ENCODE results near the gene P2RY8. TPM values are rescaled to one million over a fixed set of nuclear protein-coding genes. Genes with fewer than 3 reads are reported as not detected.
"Not testable (repeated sequence)": the region's sequence is repeated elsewhere in the genome, so short reads cannot be mapped to it uniquely, and the experiment has no call there.

P2RY8 gene
- total RNA-seq, 3 donors from 2014 or later: 14.4 to 22.2 (median 18.4) TPM

- no peak for DNase-seq
- H3K4me3 Mint-ChIP-seq: no peak overlapping the region
- H3K4me1 Mint-ChIP-seq (ENCODE audit: low read depth): peaks cover 8% of the 10 kb centered on the region
- H3K27me3 Mint-ChIP-seq (ENCODE audit: low read depth): no peaks in the 10 kb centered on the region
- no peaks in the 10 kb centered on the region for H3K9me3 Mint-ChIP-seq
- H3K36me3 Mint-ChIP-seq (ENCODE audit: insufficient read depth): no peaks in the 10 kb centered on the region
- no peak for ATAC-seq
Observed at GRCh38 chrX:1531096-1531890, 5.7 kb downstream of the P2RY8 start.

GRCh38 chrX:1529756-1530155, 7.2 kb downstream of the P2RY8 start:
- no peak for ATAC-seq
- H3K4me3 Mint-ChIP-seq: no peak overlapping the region
- H3K36me3 Mint-ChIP-seq (ENCODE audit: insufficient read depth): no peaks in the 10 kb centered on the region
- DNase-seq: no peak
- H3K4me1 Mint-ChIP-seq (ENCODE audit: low read depth): peaks cover 8% of the 10 kb centered on the region
- H3K9me3 Mint-ChIP-seq: no peaks in the 10 kb centered on the region
- H3K27me3 Mint-ChIP-seq (ENCODE audit: low read depth): no peaks in the 10 kb centered on the region

- H3K27me3 Mint-ChIP-seq (ENCODE audit: low read depth): no peaks in the 10 kb centered on the region
- H3K4me1 Mint-ChIP-seq (ENCODE audit: low read depth): peaks cover 8% of the 10 kb centered on the region
- ATAC-seq (no peak), DNase-seq (no peak)
- H3K9me3 Mint-ChIP-seq: no peaks in the 10 kb centered on the region
- H3K4me3 Mint-ChIP-seq: no peak overlapping the region
- no peaks in the 10 kb centered on the region for H3K36me3 Mint-ChIP-seq (ENCODE audit: insufficient read depth)
Observed at GRCh38 chrX:1529328-1529727, 7.7 kb downstream of the P2RY8 start.

GRCh38 chrX:1528884-1529203, 8.1 kb downstream of the P2RY8 start:
- Mint-ChIP-seq H3K4me3 (no peak overlapping the region), H3K36me3 (ENCODE audit: insufficient read depth) (no peaks in the 10 kb centered on the region), H3K9me3 (no peaks in the 10 kb centered on the region), H3K27me3 (ENCODE audit: low read depth) (no peaks in the 10 kb centered on the region), H3K4me1 (ENCODE audit: low read depth) (peaks cover 8% of the 10 kb centered on the region)
- ATAC-seq (no peak), DNase-seq (no peak)

GRCh38 chrX:1528186-1528883, 8.7 kb downstream of the P2RY8 start:
- DNase-seq (no peak), ATAC-seq (peak; percentile 75 to 79)
- Mint-ChIP-seq H3K27me3 (ENCODE audit: low read depth) (no peaks in the 10 kb centered on the region), H3K36me3 (ENCODE audit: insufficient read depth) (peaks cover under 1% of the 10 kb centered on the region), H3K9me3 (no peaks in the 10 kb centered on the region), H3K4me3 (no peak overlapping the region), H3K4me1 (ENCODE audit: low read depth) (peaks cover 8% of the 10 kb centered on the region)

GRCh38 chrX:1527457-1527856, 9.5 kb downstream of the P2RY8 start:
- peaks cover 8% of the 10 kb centered on the region for H3K4me1 Mint-ChIP-seq (ENCODE audit: low read depth)
- no peaks in the 10 kb centered on the region for H3K27me3 Mint-ChIP-seq (ENCODE audit: low read depth)
- no peak overlapping the region for H3K4me3 Mint-ChIP-seq
- H3K9me3 Mint-ChIP-seq: no peaks in the 10 kb centered on the region
- ATAC-seq (no peak), DNase-seq (no peak)
- peaks cover 3% of the 10 kb centered on the region for H3K36me3 Mint-ChIP-seq (ENCODE audit: insufficient read depth)

GRCh38 chrX:1526565-1526964, 10.4 kb downstream of the P2RY8 start:
- ATAC-seq: no peak
- peaks cover 3% of the 10 kb centered on the region for H3K36me3 Mint-ChIP-seq (ENCODE audit: insufficient read depth)
- H3K9me3 Mint-ChIP-seq: no peaks in the 10 kb centered on the region
- H3K27me3 Mint-ChIP-seq (ENCODE audit: low read depth): no peaks in the 10 kb centered on the region
- no peak overlapping the region for H3K4me3 Mint-ChIP-seq
- DNase-seq: no peak
- H3K4me1 Mint-ChIP-seq (ENCODE audit: low read depth): peaks cover 14% of the 10 kb centered on the region

- no peak overlapping the region for H3K4me3 Mint-ChIP-seq
- H3K4me1 Mint-ChIP-seq (ENCODE audit: low read depth): peaks cover 22% of the 10 kb centered on the region
- ATAC-seq (no peak), DNase-seq (no peak)
- H3K9me3 Mint-ChIP-seq: no peaks in the 10 kb centered on the region
- H3K27me3 Mint-ChIP-seq (ENCODE audit: low read depth): no peaks in the 10 kb centered on the region
- peaks cover 6% of the 10 kb centered on the region for H3K36me3 Mint-ChIP-seq (ENCODE audit: insufficient read depth)
Observed at GRCh38 chrX:1525583-1526355, 11.2 kb downstream of the P2RY8 start.

- ATAC-seq: no peak
Observed at GRCh38 chrX:1524874-1525582, 12.0 kb downstream of the P2RY8 start.

GRCh38 chrX:1522905-1523304, 14.1 kb downstream of the P2RY8 start:
- Mint-ChIP-seq H3K36me3 (ENCODE audit: insufficient read depth) (peaks cover 22% of the 10 kb centered on the region), H3K4me1 (ENCODE audit: low read depth) (peaks cover 47% of the 10 kb centered on the region)
- not testable (repeated sequence) for H3K27me3 Mint-ChIP-seq (ENCODE audit: low read depth); H3K4me3 Mint-ChIP-seq; ATAC-seq; DNase-seq; H3K9me3 Mint-ChIP-seq

More at GRCh38 chrX:1524874-1525582, 12.0 kb downstream of the P2RY8 start:
- Mint-ChIP-seq H3K4me3 (no peak overlapping the region), H3K4me1 (ENCODE audit: low read depth) (peaks cover 29% of the 10 kb centered on the region), H3K36me3 (ENCODE audit: insufficient read depth) (peaks cover 9% of the 10 kb centered on the region), H3K27me3 (ENCODE audit: low read depth) (no peaks in the 10 kb centered on the region), H3K9me3 (no peaks in the 10 kb centered on the region)
- no peak for DNase-seq

GRCh38 chrX:1521459-1521956, 15.5 kb downstream of the P2RY8 start:
- ATAC-seq: peak; percentile 74 to 81
- H3K4me1 Mint-ChIP-seq (ENCODE audit: low read depth): peaks cover 58% of the 10 kb centered on the region
- peak; percentile 21 for DNase-seq
- no peaks in the 10 kb centered on the region for H3K9me3 Mint-ChIP-seq
- H3K27me3 Mint-ChIP-seq (ENCODE audit: low read depth): no peaks in the 10 kb centered on the region
- peaks cover 27% of the 10 kb centered on the region for H3K36me3 Mint-ChIP-seq (ENCODE audit: insufficient read depth)
- peak overlapping the region; percentile 65 for H3K4me3 Mint-ChIP-seq

- Mint-ChIP-seq H3K27me3 (ENCODE audit: low read depth) (no peaks in the 10 kb centered on the region), H3K4me3 (no peak overlapping the region), H3K9me3 (no peaks in the 10 kb centered on the region), H3K36me3 (ENCODE audit: insufficient read depth) (peaks cover 29% of the 10 kb centered on the region), H3K4me1 (ENCODE audit: low read depth) (peaks cover 62% of the 10 kb centered on the region)
- DNase-seq (no peak), ATAC-seq (no peak)
Observed at GRCh38 chrX:1520350-1520749, 16.6 kb downstream of the P2RY8 start.

- H3K9me3 Mint-ChIP-seq: no peaks in the 10 kb centered on the region
- peaks cover 30% of the 10 kb centered on the region for H3K36me3 Mint-ChIP-seq (ENCODE audit: insufficient read depth)
- peaks cover 62% of the 10 kb centered on the region for H3K4me1 Mint-ChIP-seq (ENCODE audit: low read depth)
- ATAC-seq (no peak), DNase-seq (no peak)
- no peak overlapping the region for H3K4me3 Mint-ChIP-seq
- H3K27me3 Mint-ChIP-seq (ENCODE audit: low read depth): no peaks in the 10 kb centered on the region
Observed at GRCh38 chrX:1519022-1519497, 17.9 kb downstream of the P2RY8 start.

- Mint-ChIP-seq H3K4me3 (no peak overlapping the region), H3K4me1 (ENCODE audit: low read depth) (peaks cover 64% of the 10 kb centered on the region), H3K27me3 (ENCODE audit: low read depth) (no peaks in the 10 kb centered on the region), H3K36me3 (ENCODE audit: insufficient read depth) (peaks cover 35% of the 10 kb centered on the region), H3K9me3 (peaks cover 4% of the 10 kb centered on the region)
- DNase-seq (no peak), ATAC-seq (no peak)
Observed at GRCh38 chrX:1518512-1518911, 18.5 kb downstream of the P2RY8 start.
